GM21619 (cell line): Measurements from ENCODE around the gene THAP2.
A peak's percentile ranks its signal among the peaks of the same experiment; 100 is the strongest.

Source experiments
- ATAC-seq: cut with Tn5 transposase; IDR thresholded peaks from one replicate; pipeline ENCODE4 v1.9.1; 2021; ENCODE audit not compliant: unreplicated experiment

The THAP2 gene

GRCh38 chr12:71663561-71664410, at the start of gene THAP2, which contains the start of gene ZFC3H1:
Gene THAP2 (plus strand): TSS chr12:71664301. CDS start chr12:71664510, 209 bp downstream.
Gene ZFC3H1 (minus strand): TSS chr12:71663848. CDS start chr12:71663610, 238 bp downstream.
- ATAC-seq = peak; percentile 91

- no peak for ATAC-seq
Measured at GRCh38 chr12:71621938-71622337, 42.2 kb upstream of the THAP2 start.

DNA sequence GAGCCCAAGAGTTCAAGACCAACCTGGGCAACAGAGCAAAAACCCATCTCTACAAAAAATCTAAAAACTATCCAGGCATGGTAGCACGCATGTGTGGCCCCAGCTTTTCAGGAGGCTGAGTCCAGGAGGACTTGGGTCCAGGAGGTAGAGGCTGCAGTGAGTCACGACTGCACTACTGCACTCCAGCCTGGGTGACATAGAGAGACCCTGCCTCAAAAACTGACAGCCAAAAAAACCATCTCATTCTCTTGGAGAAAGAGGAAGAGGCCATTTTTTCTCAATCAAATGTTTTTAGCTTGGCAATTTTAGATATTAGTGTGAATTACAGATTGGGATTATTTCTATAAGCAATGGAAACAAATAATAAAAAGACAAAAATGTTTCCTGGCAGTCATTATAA, 38.6 kb upstream of the THAP2 start:
- no peak for ATAC-seq

GRCh38 chr12:71626098-71626497, 38.0 kb upstream of the THAP2 start:
- no peak for ATAC-seq

DNA sequence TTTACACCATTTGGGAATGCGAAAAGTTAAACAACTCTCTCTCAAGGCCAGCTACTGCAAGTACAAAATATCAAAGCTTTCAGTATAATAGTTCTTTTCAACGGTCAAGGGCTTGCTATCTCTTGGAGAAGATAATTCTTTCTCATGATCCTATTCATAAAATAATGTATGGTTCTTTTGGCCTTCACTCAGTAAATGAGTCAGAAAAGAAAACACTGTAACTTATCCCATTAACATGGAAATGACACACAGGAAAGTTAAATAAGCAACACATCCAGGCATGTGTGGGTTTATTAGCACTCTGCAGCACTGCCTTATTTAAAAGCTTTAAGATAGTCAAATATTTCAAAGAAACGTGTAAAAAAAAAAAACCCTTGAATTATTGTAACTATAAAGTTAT, 37.3 kb upstream of the THAP2 start:
- ATAC-seq = no peak

- ATAC-seq = no peak
Measured at GRCh38 chr12:71627438-71628002, 36.6 kb upstream of the THAP2 start.

DNA sequence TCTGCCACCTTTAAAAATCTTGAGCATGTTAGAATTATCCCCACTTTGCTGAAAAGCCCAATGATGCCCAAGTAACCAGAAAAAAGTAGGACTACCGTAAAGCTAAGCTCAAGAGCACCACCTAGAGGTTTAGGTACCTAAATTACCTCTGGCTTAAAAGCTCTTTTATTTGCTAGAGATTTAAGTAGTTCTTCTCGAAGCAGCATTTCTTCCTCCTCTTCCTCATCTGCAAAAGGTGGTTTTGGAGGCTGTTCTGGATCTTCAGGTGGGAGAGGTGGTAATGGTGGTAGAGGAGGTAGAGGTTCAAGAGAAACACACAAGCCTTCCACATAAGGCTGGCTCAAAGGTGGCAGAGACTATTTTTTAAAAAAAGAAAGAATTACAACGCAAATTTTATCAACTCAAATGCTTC, 27.4 kb upstream of the THAP2 start:
- peak; percentile 49 for ATAC-seq

DNA sequence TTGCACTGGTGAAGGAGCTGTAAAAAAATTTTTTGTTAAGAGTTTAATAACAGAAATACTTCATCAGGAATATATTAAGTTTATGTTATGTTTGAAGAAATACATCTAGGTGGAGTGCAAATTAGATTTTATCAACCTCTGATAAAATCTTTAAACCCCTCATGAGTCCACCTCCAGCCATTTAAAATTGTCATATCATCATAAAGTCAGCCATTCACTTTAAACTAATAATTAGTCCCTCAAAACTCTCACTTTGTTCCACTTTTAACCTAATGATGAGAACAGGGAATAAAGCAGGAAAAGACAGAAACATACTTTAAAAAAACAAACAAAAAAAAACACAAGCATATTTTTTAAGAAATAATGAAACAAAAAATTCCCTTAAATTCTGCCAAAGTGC, 25.6 kb upstream of the THAP2 start:
- no peak for ATAC-seq

GRCh38 chr12:71639341-71639760, 24.8 kb upstream of the THAP2 start:
- peak; percentile 47 for ATAC-seq

- no peak for ATAC-seq
Measured at GRCh38 chr12:71640316-71640715, 23.8 kb upstream of the THAP2 start.

- no peak for ATAC-seq
Measured at GRCh38 chr12:71641390-71641789, 22.7 kb upstream of the THAP2 start.

- no peak for ATAC-seq
Measured at GRCh38 chr12:71642264-71642663, 21.8 kb upstream of the THAP2 start.

- no peak for ATAC-seq
Measured at GRCh38 chr12:71645268-71645667, 18.8 kb upstream of the THAP2 start.

DNA sequence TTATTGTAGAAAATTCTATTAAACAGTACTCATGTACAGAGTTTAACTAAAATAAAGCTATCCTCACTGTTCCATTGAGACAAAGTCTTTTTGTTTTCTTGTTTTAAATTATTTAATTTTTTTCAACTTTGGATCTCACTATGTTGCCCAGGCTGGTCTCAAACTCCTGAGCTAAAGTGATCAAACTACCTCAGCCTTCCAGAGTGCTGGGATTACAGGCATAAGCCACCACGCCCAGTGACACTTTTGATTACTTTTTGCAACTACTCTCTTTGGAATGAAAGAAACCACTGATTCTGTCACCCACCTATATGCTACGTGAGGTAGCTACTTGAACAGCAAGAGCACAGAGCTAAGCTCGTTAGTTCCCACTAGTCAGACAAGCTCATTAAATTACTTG, 17.6 kb upstream of the THAP2 start:
- ATAC-seq = no peak

DNA sequence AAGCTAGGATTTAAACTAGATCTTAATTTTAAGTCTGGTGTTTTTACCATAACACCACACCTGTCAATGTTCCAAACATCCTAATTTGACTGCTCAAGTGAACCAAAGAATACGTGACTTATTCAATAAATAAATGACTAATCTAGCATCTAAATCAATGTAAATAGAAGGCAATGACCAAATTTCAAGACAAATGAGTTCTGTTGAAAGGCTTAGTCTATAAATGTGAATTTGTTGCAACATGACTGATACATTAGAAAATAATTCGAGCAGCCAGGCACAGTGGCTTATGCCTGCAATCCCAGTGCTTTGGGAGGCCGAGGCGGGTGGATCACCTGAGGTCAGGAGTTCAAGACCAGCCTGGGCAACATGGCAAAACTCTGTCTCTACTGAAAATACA, 15.6 kb upstream of the THAP2 start:
- ATAC-seq = no peak

- ATAC-seq = no peak
Measured at GRCh38 chr12:71649401-71649800, 14.7 kb upstream of the THAP2 start.

GRCh38 chr12:71652656-71653055, 11.4 kb upstream of the THAP2 start:
- no peak for ATAC-seq

DNA sequence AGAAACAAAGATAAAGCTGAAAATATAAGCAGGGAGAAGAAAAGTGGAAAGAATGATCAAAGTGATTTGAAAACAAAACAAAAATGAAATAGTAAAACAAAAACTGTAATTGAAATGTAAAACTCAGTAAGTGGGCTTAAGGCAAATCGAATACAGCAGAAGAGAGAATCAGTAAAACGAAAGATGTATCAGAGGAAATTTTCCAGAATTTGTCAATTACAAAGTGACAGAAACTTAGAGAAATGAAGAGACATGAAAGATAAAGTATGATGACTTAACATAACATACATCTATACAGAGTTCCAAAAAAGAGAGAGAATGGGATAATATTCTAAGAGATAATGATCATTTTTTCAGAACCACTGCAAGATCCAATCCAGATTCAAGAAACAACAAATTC, 11.0 kb upstream of the THAP2 start:
- no peak for ATAC-seq

GRCh38 chr12:71654200-71654599, 9.9 kb upstream of the THAP2 start:
- no peak for ATAC-seq

GRCh38 chr12:71655495-71655894, 8.6 kb upstream of the THAP2 start:
- no peak for ATAC-seq

DNA sequence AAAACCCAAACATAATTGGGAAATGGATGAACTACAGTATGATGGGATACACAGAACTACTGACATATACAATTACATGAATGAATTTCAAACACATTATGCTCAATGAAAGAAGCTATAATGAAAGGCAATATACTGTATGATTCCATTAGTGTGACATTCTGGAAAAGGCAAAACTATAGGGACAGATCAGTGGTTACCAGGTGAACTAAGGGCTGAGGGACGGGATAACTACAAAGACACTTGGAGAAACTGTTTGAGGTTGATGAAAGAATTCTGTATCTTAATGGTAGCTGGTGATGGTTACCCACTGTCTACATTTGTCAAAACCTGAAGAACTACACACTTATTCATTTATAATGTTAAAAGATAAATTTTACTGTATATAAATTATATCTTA, 8.2 kb upstream of the THAP2 start:
- no peak for ATAC-seq

GRCh38 chr12:71656740-71657139, 7.4 kb upstream of the THAP2 start:
- ATAC-seq = no peak
